ENCODE measurements around the gene SLC18B1. TPM values are rescaled to one million over a fixed set of nuclear protein-coding genes. Genes with fewer than 3 reads are reported as not detected.

Gene SLC18B1
- total and polyA plus RNA-seq, 2 of the 8 experiments (the other 6 are each of a cell fraction or from before 2014, with no cell fraction given) = 17.2 to 23.4 TPM

- no peak overlapping the region for H2AK5ac ChIP-seq (ENCODE audit: low read depth, low read length)
- no peak overlapping the region for H2BK20ac ChIP-seq (ENCODE audit: low read length)
- DNase-seq (ENCODE audit: low read depth in 1 of 2, low spot score in 2 of 2) (no peak), FAIRE-seq (no peak)
- no peak overlapping the region for H4K8ac ChIP-seq (ENCODE audit: extremely low read depth, insufficient read depth, low read length)
- H3K4me2 ChIP-seq (ENCODE audit: insufficient read depth in 1 of 2, low read depth in 2 of 2, low read length in 2 of 2) = peak overlapping the region; percentile 82 to 94
- peaks cover 0 to 8% (median 4%) of the 10 kb centered on the region in 4 experiments; a peak in 6 of 7 replicates for H3K4me1 ChIP-seq (replicated peaks in 1 of 4; ENCODE audit: control insufficient read depth in 3 of 4, insufficient read depth in 4 of 4, low read length in 3 of 4)
- TF ChIP-seq KDM4A (IDR thresholded peaks at IDR 0.05; ENCODE audit: low read depth, low read length, severe bottlenecking) (no peak), CEBPB (IDR thresholded peaks at IDR 0.05; ENCODE audit: low read depth, low read length) (no peak), POLR2A (IDR thresholded peaks at IDR 0.05; ENCODE audit: control extremely low read depth in 1 of 2, low read depth in 2 of 2, low read length in 2 of 2) (peak in 1 of 2 experiments; percentile 38; a peak in 1 of 3 replicates)
- no peak overlapping the region for H3K14ac ChIP-seq (ENCODE audit: insufficient read length)
- no peaks in the 10 kb centered on the region for H3K9me3 ChIP-seq (ENCODE audit: insufficient read depth in 2 of 2, low read depth in 1 of 2, low read length in 1 of 2)
- H2BK12ac ChIP-seq (ENCODE audit: low read depth, low read length) = no peak overlapping the region; the same call in 1 of the 2 replicates
- CTCF ChIA-PET (ENCODE audit: partially characterized antibody) = interaction anchor here (0.6 to 6.0 kb wide), 2 partner anchors 13 to 19 kb away, joined by 3 to 51 read pairs; partner anchors contain the start of gene SLC18B1
- POLR2A ChIA-PET (ENCODE audit: partially characterized antibody) = interaction anchor here (0.6 to 6.0 kb wide), 6 partner anchors 9 to 1610 kb away, joined by 3 to 31 read pairs (median 3); partner anchors contain the start of gene SLC18B1
- no peaks in the 10 kb centered on the region for H3K79me1 ChIP-seq (ENCODE audit: low read depth, low read length)
- H4K5ac ChIP-seq (ENCODE audit: insufficient read length, low read depth, low read length) = peak overlapping the region; percentile 48
- H3K79me2 ChIP-seq (ENCODE audit: control insufficient read depth in 1 of 2, insufficient read depth in 2 of 2, low read length in 2 of 2) = peaks cover 9 to 29% of the 10 kb centered on the region in 2 experiments
- H3K23me2 ChIP-seq (ENCODE audit: low read depth, low read length) = peaks cover 9% of the 10 kb centered on the region
- 60% methylated on average over 2 of the region's 2 CpGs; no CpG with 5 or more reads in 1 of the 2 experiments for WGBS, 2 experiments (ENCODE audit: extremely low coverage in 1 of 2, insufficient coverage in 1 of 2, insufficient read length in 1 of 2, insufficient replicate concordance in 2 of 2, low coverage in 1 of 2, low lambda C conversion rate in 2 of 2, missing lambda C conversion rate in 1 of 2)
- no peak overlapping the region; the same call in 1 of the 2 replicates for H3K18ac ChIP-seq (ENCODE audit: extremely low read depth, low read length)
- H4K91ac ChIP-seq (replicated peaks; ENCODE audit: insufficient read length, low read length) = peak overlapping the region; percentile 38
- no peaks in the 10 kb centered on the region for H3K27me3 ChIP-seq (replicated peaks in 1 of 4; ENCODE audit: control insufficient read depth in 3 of 4, extremely low read depth in 1 of 4, insufficient read depth in 3 of 4, low read length in 3 of 4)
- no peak overlapping the region for H3K23ac ChIP-seq (ENCODE audit: insufficient read length)
- H3K4me3 ChIP-seq (ENCODE audit: extremely low read depth in 1 of 4, insufficient read depth in 2 of 4, low read depth in 3 of 4, low read length in 4 of 4) = peak overlapping the region; percentile 84 to 99 (median 96); a peak in 5 of 8 replicates
- H3K9ac ChIP-seq (replicated peaks in 1 of 4; ENCODE audit: extremely low read depth in 1 of 4, low read depth in 3 of 4, low read length in 3 of 4) = peak overlapping the region in 3 of 4 experiments; percentile 46 to 98 (median 96); a peak in 6 of 7 replicates
- 0 out of 2 replicates have a peak overlapping the region, but pooled peaks have one; percentile 91 for H3K27ac ChIP-seq (ENCODE audit: low read depth, low read length)
- no peak overlapping the region for H3K4ac ChIP-seq (replicated peaks; ENCODE audit: insufficient read length, low read depth, low read length)
- H2AFZ ChIP-seq (ENCODE audit: low read length) = peak overlapping the region; percentile 76
- peaks cover 20 to 26% (median 24%) of the 10 kb centered on the region in 4 experiments for H3K36me3 ChIP-seq (ENCODE audit: control insufficient read depth in 2 of 4, insufficient read depth in 4 of 4, low read length in 3 of 4)
- no peak overlapping the region for H2BK120ac ChIP-seq (replicated peaks; ENCODE audit: low read depth, low read length)
- peaks cover 16 to 22% of the 10 kb centered on the region in 2 experiments for H4K20me1 ChIP-seq (replicated peaks in 1 of 2; ENCODE audit: control insufficient read depth in 1 of 2, insufficient read depth in 2 of 2, low read length in 2 of 2)
- H3K56ac ChIP-seq (replicated peaks; ENCODE audit: insufficient read length, low read depth, low read length) = no peak overlapping the region
- H2BK5ac ChIP-seq (ENCODE audit: low read depth, low read length) = peak overlapping the region; percentile 40
- H2BK15ac ChIP-seq (ENCODE audit: low read length) = no peak overlapping the region
Observed at GRCh38 chr6:132812255-132812732, 13.9 kb upstream of the SLC18B1 start.

All from H1 (cell line).